Activated naive CD4-positive, alpha-beta T cell treated with Interleukin-2 at 50 U/mL for 16 hours (primary cell): Measurements from ENCODE around the gene ARHGAP27.

ENCODE experiments used
- DNase-seq: peaks from one replicate; pipeline ENCODE4 v3.0.0-alpha.2; 2020

The ARHGAP27 gene

DNA sequence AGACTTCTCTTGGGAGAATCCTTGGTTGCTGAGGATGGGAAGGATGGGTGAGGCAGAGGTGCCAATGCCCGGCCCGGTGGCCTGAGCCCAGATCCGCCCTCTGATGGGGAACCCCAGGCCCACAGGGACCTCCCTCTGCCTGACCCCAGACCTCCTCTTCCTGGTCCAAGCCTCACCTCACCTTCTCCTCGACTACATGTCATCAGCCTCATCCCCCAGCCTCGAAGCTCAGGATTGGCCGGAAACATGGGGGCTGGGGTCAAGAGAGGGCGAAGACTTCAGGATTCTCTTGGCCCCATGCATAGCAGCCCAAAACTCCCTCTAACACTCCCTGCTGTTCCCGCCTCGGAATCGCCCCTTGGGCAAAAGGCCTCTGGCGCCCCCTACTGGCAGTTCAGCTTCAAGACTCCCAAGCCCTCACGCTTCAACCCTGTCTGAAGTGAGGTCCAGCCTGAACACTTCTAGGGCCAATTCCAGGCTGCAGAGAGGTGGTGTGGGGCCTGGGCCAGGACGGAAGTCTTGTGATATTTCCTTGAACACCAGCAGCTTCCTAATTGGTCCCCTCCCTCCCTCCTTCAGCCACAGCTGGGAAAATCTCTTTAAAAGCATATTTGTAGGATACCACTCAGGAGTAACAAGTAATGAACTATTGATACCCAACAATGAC, 47.2 kb downstream of the ARHGAP27 start:
- peak; percentile 88 for DNase-seq

DNA sequence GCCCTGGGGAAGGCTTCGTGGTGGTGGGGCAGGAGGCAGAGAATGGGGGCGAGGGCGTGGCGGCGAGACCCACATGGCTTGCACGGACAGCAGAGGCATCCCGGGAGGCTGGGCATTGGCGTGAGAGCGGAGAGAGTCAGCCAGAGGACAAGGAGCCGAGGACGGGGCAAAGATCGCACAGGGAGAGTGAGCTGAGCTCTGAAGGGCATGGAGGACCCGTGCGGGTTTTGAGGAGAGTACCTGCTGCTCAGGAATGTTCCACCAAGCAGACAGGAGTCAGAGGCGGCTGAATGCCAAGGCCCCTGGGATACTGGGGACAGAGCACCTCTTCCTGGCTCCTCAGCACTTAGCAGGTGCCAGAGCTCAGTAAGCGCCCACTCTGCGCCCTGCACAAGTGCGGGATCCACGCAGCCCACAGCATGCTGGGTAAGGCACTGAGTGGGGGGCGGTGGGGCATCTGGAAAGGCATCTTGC, 47.8 kb downstream of the ARHGAP27 start:
- no peak for DNase-seq

DNA sequence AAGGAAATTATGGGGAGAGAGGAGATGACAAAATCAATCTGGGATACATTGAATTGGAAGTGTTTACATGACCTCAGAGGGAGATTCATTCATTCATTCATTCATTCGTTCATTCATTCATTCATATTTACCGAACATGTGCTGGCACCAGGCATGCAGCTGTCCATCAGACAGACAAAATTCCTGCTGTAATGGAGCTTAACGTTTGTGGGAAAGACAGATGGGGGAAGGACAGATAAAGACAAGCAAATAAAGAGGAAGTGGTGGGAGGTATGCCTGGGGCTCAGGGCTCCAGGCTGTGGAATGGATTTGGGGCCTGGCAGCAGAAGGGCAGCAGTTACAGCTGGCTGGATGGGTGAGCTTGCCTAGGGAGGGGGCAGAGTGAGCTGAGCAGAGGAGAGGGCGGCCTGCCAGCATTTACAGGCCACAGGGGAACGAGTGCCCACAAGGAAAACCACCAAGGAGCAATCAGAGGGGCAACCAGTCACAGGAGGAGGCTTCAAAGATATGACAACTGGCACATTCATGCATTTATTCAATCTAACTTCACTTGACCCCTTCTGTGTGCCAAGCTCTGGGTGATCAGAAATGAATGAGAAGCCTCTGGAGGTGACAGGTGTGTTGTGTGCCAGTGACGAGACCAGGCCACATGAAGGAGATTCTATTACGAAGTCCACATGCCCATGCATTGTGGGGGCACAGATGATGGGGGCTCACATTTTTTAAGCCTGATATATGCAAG, 48.5 kb downstream of the ARHGAP27 start:
- DNase-seq, result no peak

DNA sequence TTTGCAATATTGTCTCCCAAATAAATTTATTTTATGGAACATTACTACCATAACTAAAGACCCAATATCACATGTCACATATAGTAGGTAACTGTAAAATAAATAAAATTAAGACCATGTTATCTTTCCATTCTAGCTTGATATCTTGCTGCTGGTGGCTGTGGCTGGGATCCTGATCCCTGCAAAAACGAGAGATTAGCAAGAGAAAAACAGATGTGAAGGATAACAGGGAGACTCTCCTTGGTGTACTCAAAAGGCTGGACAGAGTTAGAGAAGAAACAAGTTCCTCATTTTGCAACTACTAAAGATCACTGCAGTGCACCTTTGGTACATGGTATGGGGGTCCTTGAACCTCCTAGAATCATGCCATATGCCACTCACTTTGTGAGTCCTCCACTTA, 49.7 kb downstream of the ARHGAP27 start:
- no peak for DNase-seq

DNA sequence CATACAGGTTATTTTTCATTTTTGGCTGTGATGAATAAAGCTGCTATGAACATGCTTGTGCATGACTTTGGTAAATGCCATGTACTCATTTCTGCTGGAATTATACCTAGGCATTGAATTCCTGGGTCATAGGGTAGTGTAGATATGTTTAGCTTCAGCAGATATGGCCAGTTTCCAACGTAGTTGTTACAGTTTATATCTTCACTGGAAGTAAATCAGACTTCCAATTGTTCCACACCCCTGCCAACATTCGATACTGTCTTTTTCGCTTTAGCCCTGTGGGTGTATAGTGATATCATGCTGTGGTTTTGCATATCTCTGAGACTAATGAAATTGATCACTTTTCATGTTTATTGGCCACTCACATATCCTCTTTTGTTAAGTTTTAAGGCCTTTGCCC, 50.4 kb downstream of the ARHGAP27 start:
- DNase-seq, result no peak

DNA sequence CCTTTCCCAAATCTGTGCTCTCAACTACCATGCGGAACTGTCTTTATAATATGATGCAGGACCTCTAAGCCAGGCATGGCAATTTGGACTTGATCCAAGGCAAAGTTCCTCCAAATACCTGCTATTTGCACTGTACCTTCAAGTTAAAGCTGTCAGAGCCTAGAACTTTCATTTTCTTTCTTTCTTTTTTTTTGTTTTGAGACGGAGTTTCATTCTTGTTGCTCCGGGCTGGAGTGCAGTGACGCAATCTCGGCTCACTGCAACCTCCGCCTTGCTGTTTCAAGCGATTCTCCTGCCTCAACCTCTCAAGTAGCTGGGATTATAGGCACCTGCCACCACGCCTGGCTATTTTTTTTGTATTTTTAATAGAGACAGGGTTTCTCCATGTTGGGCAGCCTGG, 51.7 kb downstream of the ARHGAP27 start:
- DNase-seq, result no peak

DNA sequence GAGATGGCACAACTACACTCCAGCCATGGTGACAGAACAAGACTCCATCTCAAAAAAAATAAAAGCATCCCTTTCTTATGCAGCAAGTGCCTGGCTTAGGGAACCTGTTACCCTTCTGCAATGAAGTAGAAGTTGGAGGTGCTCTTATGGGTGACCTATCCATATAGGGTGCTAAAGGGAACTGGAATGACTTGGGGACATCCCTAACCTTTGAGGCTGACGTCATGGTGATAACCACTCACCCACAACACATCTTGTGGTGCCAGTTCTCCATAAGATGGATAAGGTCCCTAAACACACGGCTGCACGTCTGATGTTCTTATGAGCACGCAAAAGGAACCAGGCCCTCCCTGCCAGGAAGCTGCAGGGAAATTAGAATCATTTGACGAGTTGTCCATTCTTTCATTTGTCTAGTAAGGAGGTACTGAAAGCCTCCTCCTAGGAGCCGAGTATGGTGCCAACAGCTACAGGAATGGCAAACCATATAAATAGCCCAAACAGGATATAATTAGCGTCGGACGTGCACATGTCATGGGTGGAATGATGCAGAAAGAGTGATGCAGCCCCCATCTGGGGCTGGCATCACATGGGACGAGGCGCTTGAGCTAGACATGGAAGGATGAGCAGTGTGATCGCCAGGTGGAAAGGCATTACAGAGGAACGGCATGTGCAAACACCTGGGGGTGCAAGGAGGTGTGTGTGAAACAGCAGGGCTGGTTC, 52.5 kb downstream of the ARHGAP27 start:
- DNase-seq, result no peak

DNA sequence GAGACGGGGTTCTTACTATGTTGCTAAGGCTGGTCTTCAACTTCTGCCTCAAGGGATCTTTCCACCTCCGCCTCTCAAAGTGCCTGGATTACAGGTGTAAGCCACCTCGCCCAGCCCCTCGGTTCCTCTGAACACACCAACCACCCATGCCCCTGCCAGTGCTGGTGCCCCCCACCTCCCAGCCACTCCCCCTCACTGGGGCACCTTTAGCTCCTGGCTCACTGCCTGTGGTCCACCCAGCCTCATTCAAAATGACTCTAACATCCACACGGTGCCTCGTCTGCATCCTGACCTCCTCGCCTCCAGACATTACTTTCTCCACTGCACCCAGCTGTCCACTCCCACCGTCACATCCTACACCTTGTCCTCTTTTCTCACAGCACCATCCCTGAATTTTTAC, 55.3 kb downstream of the ARHGAP27 start:
- no peak for DNase-seq

DNA sequence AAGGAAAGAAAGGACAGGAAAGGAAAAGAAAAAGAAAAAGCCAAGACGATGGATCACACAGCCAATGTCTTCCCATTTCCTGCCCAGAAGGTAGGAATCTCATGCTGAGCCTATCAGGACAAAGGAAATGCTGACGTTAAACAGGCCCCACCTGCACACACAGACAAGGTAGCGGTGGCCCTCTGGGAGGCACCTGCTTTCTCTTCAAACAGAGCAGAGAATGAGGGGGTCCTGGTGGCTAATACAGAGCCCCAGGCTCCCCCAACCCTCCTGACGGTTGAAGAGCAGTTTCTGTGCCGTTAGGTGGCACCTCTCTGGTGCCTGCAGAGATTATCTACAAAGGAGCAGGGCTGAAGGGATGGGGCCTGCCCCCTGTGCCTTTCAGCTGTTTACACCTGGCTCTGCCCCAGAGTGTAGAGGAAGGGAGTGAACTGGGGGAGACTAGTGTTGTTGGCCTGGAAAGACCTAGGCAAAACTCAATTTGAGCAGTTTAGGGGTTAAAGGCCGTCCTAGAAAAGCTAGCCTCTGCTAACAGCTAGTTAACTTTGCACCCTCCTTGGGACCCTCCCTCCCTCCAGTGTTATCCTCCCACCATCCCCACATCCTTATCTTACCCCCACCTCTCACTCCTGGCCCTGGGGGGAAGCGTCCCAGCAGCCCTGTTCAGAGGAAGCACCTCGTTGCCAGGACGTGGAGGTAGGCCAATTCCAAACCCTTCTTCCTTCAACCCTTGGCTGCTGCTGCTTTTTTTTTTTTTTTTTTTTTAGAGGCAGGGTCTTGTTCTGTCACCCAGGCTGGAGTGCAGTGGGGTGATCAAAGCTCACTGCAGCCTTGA, 56.3 kb downstream of the ARHGAP27 start:
- no peak for DNase-seq

DNA sequence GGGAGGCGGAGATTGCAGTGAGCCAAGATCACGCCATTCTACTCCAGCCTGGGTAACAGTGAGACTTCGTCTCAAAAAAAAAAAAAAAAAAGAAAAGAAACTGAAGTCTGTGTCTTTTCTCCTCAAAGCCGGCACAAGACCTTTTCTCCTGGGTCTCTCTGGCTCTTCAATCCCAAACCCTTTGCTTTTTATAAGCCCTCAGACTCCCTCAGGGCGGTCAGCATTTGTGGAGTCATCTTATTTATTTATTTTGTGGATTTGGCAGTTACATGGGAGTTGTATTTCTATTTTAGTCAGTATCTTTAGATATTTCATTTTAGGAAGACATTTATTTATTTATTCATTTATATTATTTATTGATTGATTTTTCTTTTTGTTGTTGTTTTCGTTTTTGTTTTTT, 58.2 kb downstream of the ARHGAP27 start:
- no peak for DNase-seq

DNA sequence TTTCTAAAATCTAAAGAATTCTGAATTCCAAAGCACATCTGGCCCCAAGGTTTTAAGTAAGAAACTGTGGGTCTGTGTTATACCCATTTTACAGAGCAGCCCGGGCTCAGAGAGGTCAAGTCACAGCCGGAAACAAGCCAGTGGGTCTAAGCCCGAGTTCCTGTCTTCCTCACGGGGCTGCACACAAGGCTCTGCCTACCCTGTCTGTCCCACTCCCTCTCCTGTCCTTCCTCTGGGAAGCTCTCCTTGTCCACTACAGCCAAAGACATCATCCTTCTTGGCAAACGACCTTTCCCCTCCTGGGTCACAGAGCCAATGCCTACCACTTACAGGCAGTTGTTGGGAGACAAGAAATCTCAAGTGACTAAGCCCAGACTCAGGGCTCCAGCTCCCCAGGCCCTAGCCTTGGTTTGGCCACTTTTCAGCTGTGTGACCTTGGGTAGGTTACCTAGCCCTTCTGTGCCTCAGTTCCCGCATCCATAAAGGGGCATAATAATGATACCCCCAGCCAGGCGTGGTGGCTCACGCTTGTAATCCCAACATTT, 60.3 kb downstream of the ARHGAP27 start:
- no peak for DNase-seq

DNA sequence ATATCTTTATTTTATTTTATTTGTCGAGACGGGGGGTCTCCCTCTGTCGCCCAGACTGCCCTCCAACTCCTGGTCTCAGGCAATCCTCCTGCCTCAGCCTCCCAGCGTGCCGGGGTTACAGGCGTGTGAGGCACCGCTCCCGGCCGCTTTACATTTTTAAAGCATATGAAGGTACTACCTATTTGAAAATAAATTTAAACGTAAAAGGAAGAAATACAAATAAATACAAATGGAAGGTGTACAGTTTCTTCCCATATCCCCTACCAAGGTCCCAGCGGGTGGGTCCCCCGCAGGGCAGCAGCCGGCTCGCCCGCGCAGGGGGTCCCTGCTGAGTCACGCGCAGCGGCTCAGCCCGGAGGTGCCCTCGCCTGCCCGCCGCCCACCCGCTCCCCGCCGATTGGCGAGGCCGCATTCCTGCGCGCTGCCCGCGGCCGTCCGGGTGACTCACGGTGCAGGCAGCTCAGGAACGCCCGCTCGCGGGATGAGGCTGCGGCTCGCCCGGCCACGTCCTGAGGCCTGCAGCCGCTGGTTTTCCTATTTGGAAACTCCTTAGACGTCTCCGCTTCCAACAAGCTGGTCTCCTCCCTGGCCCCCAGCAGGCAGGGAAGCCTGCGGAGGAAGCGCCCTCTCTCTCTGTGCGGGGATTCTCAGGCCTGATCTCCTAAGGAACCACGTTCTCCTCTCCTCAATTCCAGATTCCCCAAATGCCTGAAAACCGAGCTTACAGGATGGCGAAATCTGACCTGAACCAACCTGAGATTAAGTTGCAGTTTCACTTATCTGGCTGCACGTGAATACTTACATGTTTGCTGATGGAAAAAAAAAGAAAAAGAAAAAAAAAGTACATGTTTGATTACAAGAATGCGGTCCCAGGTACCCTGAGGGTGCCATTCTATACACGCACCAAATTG, 61.0 kb downstream of the ARHGAP27 start:
- peak; percentile 34 for DNase-seq

DNA sequence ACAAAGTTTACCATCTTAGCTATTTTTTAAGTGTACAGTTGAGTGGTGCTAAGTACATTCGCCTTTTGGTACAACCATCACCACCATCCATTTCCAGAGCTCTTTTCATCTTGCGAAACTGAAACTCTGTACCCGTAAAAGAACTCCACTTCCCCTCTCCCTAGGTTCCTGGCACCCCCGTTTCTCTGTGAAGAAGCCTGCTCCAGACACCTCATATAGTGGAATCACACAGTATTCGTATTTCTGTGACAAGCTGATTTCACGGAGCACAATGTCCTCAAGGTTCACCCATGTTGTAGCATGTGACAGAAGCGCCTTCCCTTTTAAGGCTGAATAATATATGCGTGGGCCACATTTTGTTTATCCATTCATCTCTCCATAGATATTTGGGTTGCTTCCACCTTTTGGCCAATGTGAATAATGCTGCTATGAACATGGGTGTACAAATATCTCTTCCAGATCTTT, 61.7 kb downstream of the ARHGAP27 start:
- DNase-seq, result no peak

DNA sequence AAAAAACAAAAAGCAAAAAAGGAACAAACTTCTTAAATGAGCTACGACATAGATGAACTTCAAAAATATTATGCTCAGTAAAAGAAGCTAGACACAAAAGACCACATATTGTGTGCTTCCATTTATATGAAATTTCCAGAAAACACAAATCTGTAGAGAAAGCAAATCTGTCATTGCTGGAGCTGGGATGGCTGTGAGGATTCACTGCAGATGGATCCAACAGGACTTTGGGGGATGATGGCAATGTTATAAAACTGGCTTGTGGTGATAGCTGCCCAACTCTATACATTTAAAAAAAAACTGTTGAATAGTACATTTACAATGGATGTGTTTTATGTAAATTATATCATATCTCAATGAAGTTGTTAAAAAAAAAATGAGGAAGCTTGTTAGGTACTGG, 63.2 kb downstream of the ARHGAP27 start:
- no peak for DNase-seq

DNA sequence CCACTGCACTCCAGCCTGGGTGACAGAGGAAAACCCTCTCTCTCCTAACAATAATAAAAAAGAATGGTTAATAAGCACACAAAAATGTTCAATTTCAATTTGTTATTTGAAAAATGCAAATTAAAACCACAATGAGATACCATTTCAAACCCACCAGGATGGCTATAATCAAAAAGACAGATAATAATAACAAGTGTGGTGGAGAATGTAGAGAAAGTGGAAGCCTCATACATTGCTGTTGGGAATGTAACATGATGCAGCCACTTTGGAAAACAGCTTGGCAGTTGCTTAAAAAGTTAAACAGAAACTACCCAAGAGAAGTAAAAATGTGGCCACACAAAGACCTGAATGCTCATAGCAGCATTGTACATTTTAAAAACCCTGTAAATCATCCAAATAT, 64.0 kb downstream of the ARHGAP27 start:
- no peak for DNase-seq

DNA sequence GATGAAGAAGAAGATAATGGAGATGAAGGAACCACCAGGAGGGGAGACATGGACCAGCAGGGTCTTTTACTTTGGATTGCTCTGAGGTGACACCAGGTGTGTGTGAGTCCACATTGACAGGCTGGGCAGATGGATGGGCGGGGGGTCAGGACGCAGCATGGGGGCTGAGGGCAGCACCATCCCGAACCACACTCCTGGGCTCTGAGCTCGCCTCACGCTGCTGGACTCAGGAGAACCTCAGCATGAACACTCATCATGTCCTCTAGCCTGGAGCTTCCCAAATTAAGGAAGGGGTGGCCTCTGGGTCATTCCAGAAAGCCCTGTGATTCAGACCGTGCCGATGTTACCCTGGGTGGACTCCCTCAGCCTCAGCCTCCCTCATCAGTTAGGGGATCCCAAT, 65.5 kb downstream of the ARHGAP27 start:
- DNase-seq, result no peak

DNA sequence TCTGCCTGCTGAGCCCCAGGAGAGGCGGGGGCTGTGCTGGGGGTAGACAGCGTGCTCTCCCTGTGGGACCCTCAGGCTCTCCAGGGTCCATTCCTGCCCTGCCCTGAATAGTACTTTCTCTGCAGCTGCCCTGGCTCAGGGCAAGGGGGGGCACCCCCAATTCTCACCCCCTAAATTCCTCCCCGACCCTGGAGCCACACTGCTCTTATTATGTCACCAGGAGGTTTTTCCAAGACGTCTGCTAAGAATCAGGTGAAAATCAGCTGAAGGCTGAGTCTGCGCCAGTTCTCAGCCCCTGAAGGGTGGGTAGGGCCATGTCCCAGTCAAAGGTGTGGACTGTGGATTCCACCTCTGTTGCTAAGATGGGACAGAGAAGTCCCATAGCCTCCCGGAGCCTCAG, 66.0 kb downstream of the ARHGAP27 start:
- no peak for DNase-seq

DNA sequence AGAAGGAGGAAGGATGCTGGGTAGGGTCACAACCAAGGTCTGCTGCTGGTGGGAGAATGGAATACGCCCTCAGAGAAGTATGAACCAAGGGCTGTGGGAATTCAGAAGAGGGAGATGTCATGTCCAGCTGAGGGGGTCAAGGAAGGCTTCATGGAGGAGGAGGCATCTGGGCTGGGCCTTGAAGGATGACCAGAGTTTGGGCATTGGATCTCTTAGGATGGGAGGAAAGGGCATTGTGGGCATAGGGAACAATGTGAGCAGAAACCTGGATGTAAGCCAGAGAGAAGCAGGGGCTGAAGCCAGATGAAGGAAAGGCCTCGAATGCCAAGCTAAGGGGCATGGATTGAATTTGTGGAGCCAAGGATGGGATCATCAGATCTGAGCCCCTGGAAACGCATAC, 66.6 kb downstream of the ARHGAP27 start:
- DNase-seq, result no peak

DNA sequence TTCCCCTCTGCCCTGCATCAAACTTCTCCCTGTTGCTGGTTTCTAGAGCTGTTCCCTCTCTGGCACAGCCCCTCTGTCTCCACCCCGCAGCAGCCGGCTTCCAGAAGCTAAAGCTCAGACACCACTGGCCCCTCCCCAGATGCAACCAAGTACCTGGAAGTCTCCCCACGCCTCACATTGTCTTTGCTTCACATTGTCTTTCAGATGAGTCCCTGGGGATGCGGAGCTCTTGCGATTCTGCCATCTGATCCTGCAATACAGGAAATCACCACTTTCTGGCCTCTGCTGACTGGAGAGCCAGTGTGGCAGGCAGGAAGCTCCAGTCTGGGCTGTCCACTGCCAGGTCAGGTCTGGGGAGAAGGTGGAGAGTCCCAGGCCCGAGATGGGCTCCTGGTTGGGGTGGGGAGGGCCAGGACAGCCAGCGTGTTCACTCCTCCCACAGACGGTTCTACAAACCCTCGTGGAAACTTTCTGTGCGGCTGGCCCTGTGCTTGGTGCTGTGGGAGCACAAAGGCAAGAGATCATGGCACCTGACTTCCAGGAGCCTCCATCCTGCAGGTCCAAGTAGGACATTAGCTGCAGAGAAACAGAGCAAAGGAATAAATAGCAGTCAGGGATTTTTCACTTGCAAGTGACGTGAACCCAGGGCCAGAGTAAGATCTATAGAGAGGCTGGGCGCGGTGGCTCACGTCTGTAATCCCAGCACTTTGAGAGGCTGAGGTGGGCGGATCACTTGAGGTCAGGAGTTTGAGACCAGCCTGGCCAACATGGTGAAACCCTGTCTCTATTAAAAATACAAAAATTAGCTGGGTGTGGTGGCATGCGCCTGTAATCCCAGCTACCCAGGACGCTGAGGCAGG, 67.9 kb downstream of the ARHGAP27 start:
- no peak for DNase-seq

DNA sequence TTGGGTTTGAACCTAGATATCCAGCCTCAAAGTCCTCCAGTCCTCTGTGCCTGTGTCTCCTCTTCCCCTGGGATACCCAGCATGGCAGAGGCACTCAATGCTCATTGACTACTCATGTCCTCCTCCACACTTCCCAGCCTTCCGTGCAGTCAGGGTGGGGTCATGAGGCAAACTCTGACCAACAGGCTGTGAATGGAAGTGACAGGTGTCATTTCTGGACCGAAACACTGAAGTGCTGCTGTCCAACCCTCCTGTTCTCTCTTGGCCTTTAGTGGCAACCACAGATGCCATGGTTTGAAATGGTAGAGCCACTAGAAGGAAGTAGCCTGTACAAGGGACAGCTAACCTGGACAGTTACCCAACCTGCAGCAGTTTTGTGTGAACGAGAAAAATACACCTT, 69.2 kb downstream of the ARHGAP27 start:
- DNase-seq, result no peak

DNA sequence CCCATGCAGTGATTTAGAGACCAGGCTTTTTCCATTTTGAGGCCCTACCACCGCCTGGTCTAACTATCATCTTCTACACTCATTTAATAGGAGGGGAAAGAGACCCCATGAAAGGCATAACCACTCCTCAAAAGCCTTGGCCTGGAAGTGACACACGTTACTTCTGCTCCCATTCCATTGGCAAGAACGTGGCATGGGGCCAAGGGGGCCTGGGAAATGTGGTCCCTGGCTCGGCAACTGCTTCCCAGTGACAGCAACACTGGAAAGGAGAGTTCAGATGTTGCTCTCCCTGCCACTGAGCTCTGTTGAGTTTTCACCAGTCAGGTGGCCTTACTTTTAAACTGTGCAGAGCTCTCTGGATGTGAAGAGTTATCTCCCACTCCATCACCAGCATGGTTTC, 70.7 kb downstream of the ARHGAP27 start:
- DNase-seq, result no peak
